Activated naive CD8-positive, alpha-beta T cell treated with anti-CD3 and anti-CD28 coated beads, Interleukin-2, amount 10 ng/mL, durations not matched to agents 7 days and 5 days (primary cell): ENCODE measurements around the gene B4GALNT1. TPM values are rescaled to one million over a fixed set of nuclear protein-coding genes. Genes with fewer than 3 reads are reported as not detected.

Experiments used
- ATAC-seq: fragments of 150-1000 bp; cut with Tn5 transposase; one replicate; pipeline ENCODE4 v1.10.0; 2021; ENCODE audit warnings: low read depth, moderate library complexity
- POLR2A ChIA-PET: fragments of 350-600 bp; sonication (Branson Sonifier 250); formaldehyde crosslinking; loops from one replicate; lab custom pipeline; 2021; ENCODE audit warnings: antibody characterized with exemption; lab: Charles Lee
- DNase-seq: peaks from one replicate; pipeline ENCODE4 v3.0.0; 2021
- H3K27ac Mint-ChIP-seq: one replicate; pipeline ENCODE4 v1.8.0; 2022; ENCODE audit warnings: mild to moderate bottlenecking, mixed read lengths
- H3K27me3 Mint-ChIP-seq: one replicate; pipeline ENCODE4 v1.8.0; 2022; ENCODE audit warnings: mild to moderate bottlenecking, moderate library complexity, mixed read lengths
- H3K36me3 Mint-ChIP-seq: one replicate; pipeline ENCODE4 v1.8.0; 2021; ENCODE audit warnings: mild to moderate bottlenecking, mixed read lengths
- H3K4me1 Mint-ChIP-seq: one replicate; pipeline ENCODE4 v1.8.0; 2021; ENCODE audit warnings: mixed read lengths
- H3K4me3 Mint-ChIP-seq: one replicate; pipeline ENCODE4 v1.8.0; 2022; ENCODE audit warnings: mild to moderate bottlenecking, moderate library complexity, mixed read lengths
- H3K9me3 Mint-ChIP-seq: one replicate; pipeline ENCODE4 v1.8.0; 2021; ENCODE audit warnings: mixed read lengths
- total RNA-seq, 2 experiments: library from RNA; stranded (reverse); gene quantifications; one replicate each; pipeline ENCODE4 v1.2.3, GENCODE V29; 2021

The B4GALNT1 gene
- total RNA-seq, 2 experiments from 2014 or later, result 0.65 to 0.80 TPM

DNA sequence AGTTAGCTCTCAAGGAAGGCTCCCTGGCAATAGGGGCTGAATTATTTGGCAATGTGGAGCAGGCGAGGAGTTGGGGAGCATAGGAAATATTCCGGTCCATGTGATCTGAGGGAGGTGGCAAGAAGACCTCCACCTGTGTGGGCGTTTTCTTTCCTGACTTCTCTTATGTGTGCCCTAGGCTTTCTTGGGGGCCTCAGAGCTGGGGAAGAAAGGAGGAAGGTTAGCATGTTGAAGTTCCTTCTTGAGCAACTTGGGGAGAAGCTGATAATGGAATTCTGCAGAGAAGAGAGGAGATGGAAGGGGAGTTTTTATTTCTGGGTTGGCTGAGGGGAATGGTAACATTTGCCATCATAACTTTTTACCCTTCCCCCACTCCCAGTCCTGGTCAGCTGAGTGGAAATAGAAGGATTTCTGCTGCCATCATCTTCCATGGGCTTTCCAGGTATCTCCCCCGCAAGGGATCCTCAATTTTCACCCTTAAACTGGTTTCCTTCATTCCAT is 27.1 kb downstream of the B4GALNT1 start:
- POLR2A ChIA-PET, result interaction anchor here (0.6 to 0.9 kb wide), 3 partner anchors 13 to 70 kb away, joined by 4 to 5 read pairs (median 4); no protein-coding TSS in a partner anchor
- Mint-ChIP-seq H3K9me3 (no peaks in the 10 kb centered on the region), H3K4me3 (peak overlapping the region; percentile 77), H3K27ac (no peak overlapping the region), H3K36me3 (peaks cover 8% of the 10 kb centered on the region), H3K27me3 (peaks cover 7% of the 10 kb centered on the region), H3K4me1 (peaks cover 19% of the 10 kb centered on the region)
- ATAC-seq, result no peak
- DNase-seq, result no peak

DNA sequence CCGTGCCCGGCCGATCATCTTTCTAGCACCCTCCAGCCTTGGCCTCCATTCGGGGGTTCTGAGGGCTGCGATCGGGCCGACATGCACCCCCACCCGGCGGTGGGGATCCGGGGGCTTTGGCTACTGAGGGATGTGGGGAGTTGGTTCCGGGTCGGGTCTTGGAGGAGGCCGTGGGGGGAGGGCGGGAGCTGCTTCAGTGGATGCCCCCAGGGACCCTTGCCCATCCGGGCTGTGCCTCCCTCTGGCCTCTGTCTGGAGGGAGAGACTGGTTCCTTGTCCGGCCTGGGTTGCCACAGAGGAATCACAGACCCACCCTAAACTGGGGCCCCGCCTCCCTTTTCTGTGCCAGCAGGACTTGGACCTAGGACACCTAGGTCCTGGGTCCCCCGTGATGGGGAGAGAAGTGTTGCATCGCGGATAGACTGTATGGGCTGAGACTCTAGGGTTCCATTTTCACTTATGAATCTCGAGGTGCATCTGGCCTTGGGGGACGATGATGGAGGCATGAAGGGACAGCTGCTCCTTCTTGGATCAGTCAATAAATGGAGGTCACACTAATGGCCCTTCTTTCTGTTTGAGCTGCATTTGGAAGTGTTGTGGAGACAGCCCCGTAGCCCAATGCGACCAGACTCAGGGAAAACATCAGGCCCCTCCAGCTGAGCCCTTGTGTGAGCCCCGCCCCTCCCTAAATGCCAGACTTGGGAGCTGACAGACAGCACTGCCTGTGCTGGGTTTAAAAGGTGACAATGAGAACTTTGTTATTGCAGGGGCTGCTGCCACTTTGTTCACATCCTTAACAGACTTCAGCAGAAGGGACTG is 27.8 kb downstream of the B4GALNT1 start:
- POLR2A ChIA-PET, result interaction anchor here (0.6 to 0.9 kb wide), 2 partner anchors 14 to 71 kb away, joined by 4 read pairs; no protein-coding TSS in a partner anchor
- Mint-ChIP-seq H3K36me3 (peaks cover 8% of the 10 kb centered on the region), H3K4me3 (peak overlapping the region; percentile 77), H3K4me1 (peaks cover 17% of the 10 kb centered on the region), H3K27me3 (peaks cover under 1% of the 10 kb centered on the region), H3K9me3 (no peaks in the 10 kb centered on the region), H3K27ac (peak overlapping the region; percentile 69)
- ATAC-seq, result peak; percentile 43
- DNase-seq, result no peak

DNA sequence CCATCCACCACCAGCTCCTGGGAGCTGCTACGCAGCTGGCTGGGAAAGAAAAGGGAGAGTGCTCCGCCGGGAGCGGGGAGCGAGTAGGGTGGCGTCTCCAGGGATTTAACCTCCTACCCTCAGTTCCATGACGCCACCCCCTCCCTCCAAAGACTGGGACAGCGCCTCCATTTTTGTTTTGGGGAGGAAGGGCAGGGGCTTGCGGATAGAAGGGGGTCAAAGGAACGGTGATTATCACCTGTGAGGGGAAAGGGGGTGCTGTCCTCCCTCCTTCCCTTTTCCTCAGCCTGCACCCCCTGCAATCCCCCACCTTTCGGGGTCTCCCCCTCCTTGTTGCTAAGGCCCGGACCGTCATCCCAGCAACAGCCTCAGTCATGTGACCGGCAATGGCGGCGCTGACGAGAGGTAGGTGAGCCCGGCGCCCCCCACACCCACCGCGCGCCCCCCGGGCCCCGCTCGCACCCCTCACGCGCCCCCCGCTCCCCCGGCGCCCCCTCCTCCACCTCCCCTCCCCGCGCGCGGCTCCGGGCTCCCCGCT is 28.5 kb downstream of the B4GALNT1 start, which contains the start of gene DTX3:
TSS of gene DTX3 (plus strand) at position 371 of the 538 bp plus-strand sequence. CDS start 1,694 bp downstream, outside the sequence.
- Mint-ChIP-seq H3K4me1 (peaks cover 17% of the 10 kb centered on the region), H3K27me3 (no peaks in the 10 kb centered on the region), H3K27ac (peak within 1 kb of the TSS; percentile 88), H3K9me3 (no peaks in the 10 kb centered on the region), H3K36me3 (peaks cover 10% of the 10 kb centered on the region), H3K4me3 (peak within 1 kb of the TSS; percentile 84)
- ATAC-seq, result peak; percentile 67
- DNase-seq, result peak; percentile 59
- POLR2A ChIA-PET, result interaction anchor here (2.2 kb wide), 1 partner anchor 13 kb away, joined by 10 read pairs; the partner anchor contains the start of gene PIP4K2C

DNA sequence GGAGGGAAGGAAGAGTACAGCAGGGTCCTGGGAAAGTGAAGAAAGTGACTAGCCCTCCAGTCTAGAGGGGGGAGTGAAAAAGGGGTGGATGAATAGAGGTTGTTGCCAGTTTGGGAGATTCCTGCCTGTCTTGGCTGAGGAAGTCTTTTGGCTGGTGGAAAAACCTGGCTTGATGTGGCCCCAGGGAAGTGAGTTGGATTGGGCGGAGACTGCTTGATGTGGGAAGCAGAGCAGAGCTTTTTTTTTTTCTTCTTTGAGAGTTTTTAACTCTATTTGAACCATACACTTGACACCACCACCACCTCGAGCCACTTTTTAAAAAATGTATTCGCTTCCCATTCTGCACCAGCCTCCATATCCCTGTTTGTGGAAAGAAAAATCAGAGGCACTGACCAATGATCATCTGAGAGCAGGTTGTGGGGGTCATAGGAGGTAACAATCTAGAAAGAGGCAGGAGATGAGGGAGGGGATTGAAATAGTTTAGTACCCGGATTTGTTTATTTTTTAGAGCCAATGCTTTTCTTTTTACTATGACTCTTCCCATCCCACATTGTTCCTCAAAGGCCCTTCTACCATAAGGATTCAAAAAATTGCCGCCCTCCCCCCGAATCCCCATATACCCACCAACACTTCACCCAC is 29.1 kb downstream of the B4GALNT1 start:
- POLR2A ChIA-PET, result interaction anchor here (2.2 kb wide), 1 partner anchor 13 kb away, joined by 10 read pairs; the partner anchor contains the start of gene PIP4K2C
- Mint-ChIP-seq H3K27ac (peak overlapping the region; percentile 88), H3K4me3 (peak overlapping the region; percentile 84), H3K36me3 (peaks cover 13% of the 10 kb centered on the region), H3K4me1 (peaks cover 17% of the 10 kb centered on the region), H3K27me3 (no peaks in the 10 kb centered on the region), H3K9me3 (no peaks in the 10 kb centered on the region)
- DNase-seq, result no peak
- ATAC-seq, result no peak

DNA sequence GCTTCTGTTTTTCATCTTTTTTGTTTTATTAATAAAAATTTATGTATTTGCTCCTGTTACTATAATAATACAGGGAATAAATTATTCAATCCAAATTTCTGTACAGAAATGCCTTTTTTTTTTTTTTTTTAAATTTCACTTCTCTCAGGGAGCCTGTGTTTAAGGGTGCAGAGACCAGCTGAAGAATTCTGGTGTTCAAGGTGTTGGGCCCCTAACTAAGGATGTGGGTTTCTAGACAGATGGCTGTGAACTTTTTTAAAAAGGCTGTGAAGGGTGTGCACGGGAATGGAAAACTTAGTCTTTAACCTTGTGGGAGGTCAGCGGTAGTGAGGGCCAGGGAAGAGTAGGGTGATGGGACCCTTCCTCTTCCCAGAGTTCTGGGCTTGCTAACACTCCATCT is 29.7 kb downstream of the B4GALNT1 start:
- POLR2A ChIA-PET, result interaction anchor here (2.2 kb wide), 1 partner anchor 12 kb away, joined by 10 read pairs; the partner anchor contains the start of gene PIP4K2C

DNA sequence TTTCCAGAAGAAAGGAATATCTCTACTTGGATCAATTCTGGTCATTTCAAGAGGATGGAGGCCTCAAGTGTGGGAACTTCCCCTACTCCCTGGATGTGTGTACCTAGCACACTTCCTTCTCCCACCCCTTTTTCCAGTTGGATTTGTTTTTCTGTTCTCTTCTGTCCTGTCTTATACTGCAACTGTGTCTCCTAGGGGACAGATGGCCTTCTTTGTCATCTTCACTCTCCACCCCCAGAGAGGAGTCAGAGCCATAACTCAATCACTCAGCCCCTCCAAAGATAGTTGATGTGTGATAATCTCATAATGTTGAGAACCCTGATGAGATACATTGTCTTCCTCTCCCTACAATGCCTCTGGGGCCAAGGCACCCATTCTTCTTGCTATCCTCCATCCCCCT is 30.5 kb downstream of the B4GALNT1 start:
- H3K27ac Mint-ChIP-seq, result no peak overlapping the region
- DNase-seq (no peak), ATAC-seq (no peak)
- no peaks in the 10 kb centered on the region for H3K9me3 Mint-ChIP-seq
- no peak overlapping the region for H3K4me3 Mint-ChIP-seq
- H3K4me1 Mint-ChIP-seq, result peaks cover 17% of the 10 kb centered on the region
- POLR2A ChIA-PET, result interaction anchor here (2.2 kb wide), 1 partner anchor 11 kb away, joined by 10 read pairs; the partner anchor contains the start of gene PIP4K2C
- H3K27me3 Mint-ChIP-seq, result no peaks in the 10 kb centered on the region
- peaks cover 17% of the 10 kb centered on the region for H3K36me3 Mint-ChIP-seq

More for the DNA sequence above, 29.7 kb downstream of the B4GALNT1 start:
- peaks cover 17% of the 10 kb centered on the region for H3K4me1 Mint-ChIP-seq
- ATAC-seq, result no peak
- H3K9me3 Mint-ChIP-seq, result no peaks in the 10 kb centered on the region
- H3K27me3 Mint-ChIP-seq, result no peaks in the 10 kb centered on the region
- peak overlapping the region; percentile 74 for H3K27ac Mint-ChIP-seq
- peaks cover 15% of the 10 kb centered on the region for H3K36me3 Mint-ChIP-seq
- no peak for DNase-seq
- H3K4me3 Mint-ChIP-seq, result peak overlapping the region; percentile 84

DNA sequence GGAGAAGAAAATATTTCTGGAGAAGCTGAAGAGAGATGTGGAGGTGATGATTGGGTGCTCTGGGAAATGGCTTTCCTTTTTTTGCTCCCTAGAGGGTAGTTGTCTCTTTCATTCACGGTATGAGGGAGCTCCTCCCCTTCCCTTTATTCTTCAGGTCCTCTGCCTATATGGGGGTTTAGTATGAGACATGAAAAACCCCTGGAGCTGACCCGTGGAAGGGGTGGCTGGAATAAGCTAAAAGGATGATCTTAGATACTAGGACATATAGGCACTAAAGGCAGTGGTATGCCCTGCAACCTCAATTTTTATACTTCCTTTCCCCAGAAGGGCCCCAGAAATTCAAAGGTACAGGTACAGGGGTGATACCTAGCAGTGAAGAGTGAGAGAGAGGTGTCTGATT is 32.6 kb downstream of the B4GALNT1 start:
- DNase-seq (no peak), ATAC-seq (no peak)
- Mint-ChIP-seq H3K27ac (no peak overlapping the region), H3K4me3 (no peak overlapping the region), H3K27me3 (no peaks in the 10 kb centered on the region), H3K36me3 (peaks cover 18% of the 10 kb centered on the region), H3K9me3 (no peaks in the 10 kb centered on the region), H3K4me1 (peaks cover 13% of the 10 kb centered on the region)
- POLR2A ChIA-PET, result interaction anchor here (1.7 to 1.9 kb wide), 2 partner anchors 9 to 11 kb away, joined by 5 to 9 read pairs; partner anchors contain the start of genes ARHGEF25 and PIP4K2C

DNA sequence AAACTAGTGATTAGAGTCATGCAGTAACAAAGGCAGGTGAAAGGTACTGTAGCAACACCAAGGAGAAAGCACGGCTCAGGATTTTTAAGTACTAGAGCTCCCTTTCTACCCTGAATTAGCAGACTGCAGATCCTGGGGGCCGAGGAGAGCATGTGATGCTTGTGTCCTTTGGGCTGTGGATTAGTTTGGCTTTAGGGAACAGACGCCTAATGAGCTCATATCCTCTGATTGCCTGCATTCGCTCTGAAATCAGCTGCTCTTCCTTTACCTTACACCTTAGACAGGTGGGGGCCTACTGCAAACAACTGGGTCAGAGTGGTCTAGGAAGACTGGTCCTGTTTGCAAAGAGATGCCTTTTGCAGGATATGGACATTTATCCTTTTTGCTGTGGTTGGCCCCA is 39.8 kb downstream of the B4GALNT1 start:
- POLR2A ChIA-PET, result interaction anchor here (0.6 to 1.6 kb wide), 3 partner anchors 13 to 101 kb away, joined by 3 to 5 read pairs (median 4); partner anchors contain the start of gene OS9
- Mint-ChIP-seq H3K4me3 (no peak overlapping the region), H3K27ac (no peak overlapping the region), H3K4me1 (peaks cover 21% of the 10 kb centered on the region), H3K36me3 (peaks cover 6% of the 10 kb centered on the region), H3K9me3 (no peaks in the 10 kb centered on the region), H3K27me3 (no peaks in the 10 kb centered on the region)
- ATAC-seq (no peak), DNase-seq (no peak)

DNA sequence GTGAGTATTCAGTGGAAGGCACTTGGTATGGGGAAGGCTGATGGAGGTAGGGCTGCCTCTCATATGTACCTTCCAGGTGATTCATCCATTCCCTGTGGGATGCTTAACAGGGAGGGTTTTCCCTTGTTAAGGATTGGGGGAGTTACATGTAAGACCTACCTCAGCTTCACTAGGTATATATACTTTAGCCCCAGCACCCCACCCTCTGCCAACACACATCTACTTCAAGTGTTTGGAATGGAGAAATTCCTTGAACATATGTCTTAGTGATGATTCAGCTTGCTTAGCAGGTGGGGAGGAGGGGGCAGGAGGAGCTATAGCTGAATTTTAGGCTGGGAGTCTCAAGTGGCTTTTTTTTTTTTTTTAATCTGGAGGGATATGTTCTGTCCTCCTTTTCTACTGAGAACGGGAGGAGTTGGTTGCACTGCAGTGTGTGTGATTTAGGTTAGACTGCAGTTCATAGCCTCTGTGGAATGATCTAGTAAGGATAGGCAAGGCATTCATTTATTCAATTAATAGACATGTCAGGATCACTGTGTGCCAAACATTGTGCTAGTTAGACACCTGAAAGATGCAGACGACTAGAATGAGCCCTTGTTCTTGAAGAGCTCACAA is 40.3 kb downstream of the B4GALNT1 start:
- POLR2A ChIA-PET, result interaction anchor here (1.0 to 1.6 kb wide), 3 partner anchors 14 to 102 kb away, joined by 4 to 7 read pairs (median 5); partner anchors contain the start of genes ARHGEF25 and OS9
- DNase-seq, result no peak
- peaks cover 4% of the 10 kb centered on the region for H3K36me3 Mint-ChIP-seq
- H3K9me3 Mint-ChIP-seq, result no peaks in the 10 kb centered on the region
- no peak overlapping the region for H3K27ac Mint-ChIP-seq
- peaks cover 21% of the 10 kb centered on the region for H3K4me1 Mint-ChIP-seq
- peak overlapping the region; percentile 89 for H3K4me3 Mint-ChIP-seq
- no peaks in the 10 kb centered on the region for H3K27me3 Mint-ChIP-seq
- no peak for ATAC-seq

DNA sequence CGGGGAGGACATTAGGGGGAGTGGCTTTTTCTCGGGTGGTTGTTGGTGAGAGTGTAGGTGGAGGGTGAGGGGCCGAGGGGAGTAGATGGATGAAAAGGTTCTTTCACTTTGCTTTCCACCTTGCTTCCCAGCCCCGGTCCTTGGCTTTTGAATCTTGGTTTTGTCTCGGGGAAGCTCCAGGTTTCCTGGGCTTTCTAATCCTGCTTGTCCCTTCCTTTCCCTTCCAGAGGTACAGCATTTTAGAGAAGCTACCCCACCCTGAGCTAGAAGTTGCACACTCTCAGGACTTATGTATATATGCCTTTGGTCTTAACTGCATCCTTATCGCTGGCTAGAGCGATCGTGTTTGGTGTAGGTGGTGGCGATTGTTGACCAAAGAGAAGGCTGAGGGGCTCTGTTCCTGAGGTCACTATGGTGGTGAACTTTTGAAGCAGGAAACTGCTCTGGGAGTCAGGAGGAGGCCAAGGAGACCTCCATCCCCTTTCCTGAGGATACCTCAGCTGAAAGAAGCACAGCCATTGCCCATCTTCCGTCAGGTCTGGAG is 41.1 kb downstream of the B4GALNT1 start:
- DNase-seq (no peak), ATAC-seq (peak; percentile 4)
- no peaks in the 10 kb centered on the region for H3K27me3 Mint-ChIP-seq
- peaks cover 21% of the 10 kb centered on the region for H3K4me1 Mint-ChIP-seq
- POLR2A ChIA-PET, result interaction anchor here (1.0 to 2.3 kb wide), 6 partner anchors 12 to 150 kb away, joined by 3 to 10 read pairs (median 5); partner anchors contain the start of genes ARHGEF25, DTX3 and OS9
- H3K4me3 Mint-ChIP-seq, result peak overlapping the region; percentile 89
- H3K9me3 Mint-ChIP-seq, result no peaks in the 10 kb centered on the region
- H3K36me3 Mint-ChIP-seq, result peaks cover 3% of the 10 kb centered on the region
- peak overlapping the region; percentile 82 for H3K27ac Mint-ChIP-seq

DNA sequence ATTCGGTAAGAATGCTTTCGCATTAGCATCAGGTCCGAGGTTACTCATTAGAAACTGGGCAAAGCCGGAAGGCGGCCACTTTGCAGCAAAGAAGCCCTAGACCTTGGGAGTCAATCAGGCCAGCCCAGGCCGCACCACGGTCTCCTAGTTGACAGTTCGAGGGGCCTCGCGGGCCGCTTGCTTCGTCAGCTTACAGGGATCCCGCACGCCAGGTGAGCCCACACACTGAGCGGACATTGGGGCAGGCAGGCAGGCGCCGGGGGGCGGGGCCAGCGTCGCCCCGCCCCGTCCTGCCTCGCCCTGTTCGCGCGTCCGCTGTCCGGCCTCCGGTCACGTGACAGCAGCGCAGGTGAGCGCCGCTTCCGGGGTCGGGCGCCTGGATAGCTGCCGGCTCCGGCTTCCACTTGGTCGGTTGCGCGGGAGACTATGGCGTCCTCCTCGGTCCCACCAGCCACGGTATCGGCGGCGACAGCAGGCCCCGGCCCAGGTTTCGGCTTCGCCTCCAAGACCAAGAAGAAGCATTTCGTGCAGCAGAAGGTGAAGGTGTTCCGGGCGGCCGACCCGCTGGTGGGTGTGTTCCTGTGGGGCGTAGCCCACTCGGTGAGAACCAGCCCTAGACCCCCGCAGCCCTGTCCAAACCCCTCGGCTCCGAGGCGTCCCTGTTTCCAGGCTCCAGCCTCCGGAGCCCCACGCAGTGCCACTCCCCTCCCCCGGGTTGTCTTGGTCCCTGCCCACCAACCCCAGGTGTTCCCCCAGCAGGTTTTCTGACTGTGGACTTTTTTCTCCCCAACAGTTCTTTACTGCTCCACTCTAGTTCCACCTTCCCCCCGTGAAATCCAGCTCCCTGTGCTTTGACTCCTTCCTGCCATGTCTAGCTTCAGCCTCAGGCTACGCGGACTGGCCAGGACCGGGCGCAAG is 41.9 kb downstream of the B4GALNT1 start, which contains the start of gene PIP4K2C:
TSS of gene PIP4K2C (plus strand) at position 329 of the 918 bp plus-strand sequence. CDS start at position 427, 98 bp downstream.
- peak within 1 kb of the TSS; percentile 89 for H3K4me3 Mint-ChIP-seq
- no peaks in the 10 kb centered on the region for H3K27me3 Mint-ChIP-seq
- peak within 1 kb of the TSS; percentile 82 for H3K27ac Mint-ChIP-seq
- DNase-seq (peak; percentile 85), ATAC-seq (peak; percentile 93)
- H3K4me1 Mint-ChIP-seq, result peaks cover 21% of the 10 kb centered on the region
- H3K9me3 Mint-ChIP-seq, result no peaks in the 10 kb centered on the region
- H3K36me3 Mint-ChIP-seq, result peaks cover 3% of the 10 kb centered on the region
- POLR2A ChIA-PET, result interaction anchor here (0.6 to 2.3 kb wide), 9 partner anchors 9 to 154 kb away, joined by 3 to 10 read pairs (median 4); partner anchors contain the start of genes ARHGEF25, DDIT3, DTX3 and TSPAN31
